ENCODE data around the gene VSIG8. TPM values are rescaled to one million over a fixed set of nuclear protein-coding genes. Genes with fewer than 3 reads are reported as not detected.

The VSIG8 gene
- total and polyA plus RNA-seq, 9 donors = 0.06 to 0.48 (median 0.22) TPM; not detected in 3

DNA sequence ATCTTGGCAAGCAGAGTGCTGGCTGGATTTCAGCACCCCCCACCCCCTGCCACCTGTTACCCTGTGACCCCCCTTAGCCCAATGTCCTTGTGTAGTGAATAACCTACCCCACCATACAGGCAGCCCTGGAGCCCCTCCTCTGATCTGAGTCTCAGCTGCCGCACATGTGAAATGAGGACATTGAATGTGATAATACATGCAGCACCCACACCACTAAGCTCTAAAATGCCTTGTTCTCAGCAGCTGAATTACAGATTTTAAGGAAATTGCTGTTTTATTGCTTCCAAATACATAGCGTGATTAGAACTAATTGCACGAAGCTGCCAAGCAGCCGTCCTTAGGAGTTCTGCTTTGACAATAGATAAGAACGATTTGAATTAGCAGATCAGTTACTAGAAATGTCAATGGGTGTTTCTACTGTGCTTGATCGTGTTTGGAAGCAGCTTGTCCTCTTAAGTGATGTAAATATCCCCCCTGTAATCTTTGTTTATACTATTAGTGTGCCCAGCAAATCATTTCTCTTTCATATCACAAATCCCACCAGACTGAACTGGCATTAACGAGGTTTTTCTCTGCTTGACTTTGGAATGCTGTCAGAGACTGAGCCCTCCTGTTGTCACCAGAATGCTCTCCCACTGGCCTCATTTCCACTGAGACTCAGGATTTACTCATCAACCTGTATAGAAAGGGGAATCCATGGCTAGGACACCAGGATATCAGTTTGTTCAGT is 30.9 kb downstream of the VSIG8 start:
- 9 to 25% (median 22%) methylated on average over 7 of the region's 7 CpGs for WGBS, 3 donors
- peaks cover 2% of the 10 kb centered on the region for H3K4me1 ChIP-seq (ENCODE audit: insufficient read depth)

DNA sequence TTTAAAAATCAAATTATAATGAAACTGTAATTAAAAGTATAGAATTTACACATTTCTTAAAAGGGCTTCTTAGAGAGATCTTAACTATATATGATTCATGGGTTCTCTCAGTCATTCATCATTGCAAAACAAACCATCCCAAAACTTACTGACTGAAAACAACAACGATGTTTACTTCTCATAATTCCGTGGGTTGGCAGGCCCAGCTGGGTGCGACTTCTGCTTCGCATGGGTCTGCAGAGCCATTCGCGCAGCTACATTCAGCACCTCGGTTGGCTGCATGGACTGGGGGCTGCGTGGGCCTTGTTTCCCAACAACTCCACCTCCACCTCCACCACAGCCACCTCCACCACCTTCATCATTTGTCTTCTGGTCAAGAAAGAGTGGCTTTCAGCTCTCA is 31.7 kb downstream of the VSIG8 start:
- TF ChIP-seq EP300 (IDR thresholded peaks at IDR 0.05) (no peak), POLR2A (IDR thresholded peaks at IDR 0.05) (no peak)
- TF ChIP-seq, protein P1, sequence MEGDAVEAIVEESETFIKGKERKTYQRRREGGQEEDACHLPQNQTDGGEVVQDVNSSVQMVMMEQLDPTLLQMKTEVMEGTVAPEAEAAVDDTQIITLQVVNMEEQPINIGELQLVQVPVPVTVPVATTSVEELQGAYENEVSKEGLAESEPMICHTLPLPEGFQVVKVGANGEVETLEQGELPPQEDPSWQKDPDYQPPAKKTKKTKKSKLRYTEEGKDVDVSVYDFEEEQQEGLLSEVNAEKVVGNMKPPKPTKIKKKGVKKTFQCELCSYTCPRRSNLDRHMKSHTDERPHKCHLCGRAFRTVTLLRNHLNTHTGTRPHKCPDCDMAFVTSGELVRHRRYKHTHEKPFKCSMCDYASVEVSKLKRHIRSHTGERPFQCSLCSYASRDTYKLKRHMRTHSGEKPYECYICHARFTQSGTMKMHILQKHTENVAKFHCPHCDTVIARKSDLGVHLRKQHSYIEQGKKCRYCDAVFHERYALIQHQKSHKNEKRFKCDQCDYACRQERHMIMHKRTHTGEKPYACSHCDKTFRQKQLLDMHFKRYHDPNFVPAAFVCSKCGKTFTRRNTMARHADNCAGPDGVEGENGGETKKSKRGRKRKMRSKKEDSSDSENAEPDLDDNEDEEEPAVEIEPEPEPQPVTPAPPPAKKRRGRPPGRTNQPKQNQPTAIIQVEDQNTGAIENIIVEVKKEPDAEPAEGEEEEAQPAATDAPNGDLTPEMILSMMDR (IDR thresholded peaks at IDR 0.05) = no peak
- intact Hi-C loops (cut with DNase I) = no loop called here
- Histone ChIP-seq H3K27ac (no peak overlapping the region), H3K9me3 (no peaks in the 10 kb centered on the region), H3K4me1 (ENCODE audit: insufficient read depth) (peaks cover 2% of the 10 kb centered on the region), H3K36me3 (no peaks in the 10 kb centered on the region), H3K27me3 (no peaks in the 10 kb centered on the region), H3K4me3 (no peak overlapping the region)
- 78 to 86% (median 82%) methylated on average over 8 of the region's 8 CpGs for WGBS, 3 donors
- DNase-seq = no peak

More for the DNA sequence above, 30.9 kb downstream of the VSIG8 start:
- DNase-seq = no peak
- no peak overlapping the region for H3K4me3 ChIP-seq
- H3K27ac ChIP-seq = no peak overlapping the region
- TF ChIP-seq, protein P1 (IDR thresholded peaks at IDR 0.05) = no peak
- TF ChIP-seq EP300 (IDR thresholded peaks at IDR 0.05) (no peak), POLR2A (IDR thresholded peaks at IDR 0.05) (no peak)
- H3K9me3 ChIP-seq = no peaks in the 10 kb centered on the region
- H3K36me3 ChIP-seq = no peaks in the 10 kb centered on the region
- H3K27me3 ChIP-seq = no peaks in the 10 kb centered on the region
- intact Hi-C loops (cut with DNase I) = no loop called here

DNA sequence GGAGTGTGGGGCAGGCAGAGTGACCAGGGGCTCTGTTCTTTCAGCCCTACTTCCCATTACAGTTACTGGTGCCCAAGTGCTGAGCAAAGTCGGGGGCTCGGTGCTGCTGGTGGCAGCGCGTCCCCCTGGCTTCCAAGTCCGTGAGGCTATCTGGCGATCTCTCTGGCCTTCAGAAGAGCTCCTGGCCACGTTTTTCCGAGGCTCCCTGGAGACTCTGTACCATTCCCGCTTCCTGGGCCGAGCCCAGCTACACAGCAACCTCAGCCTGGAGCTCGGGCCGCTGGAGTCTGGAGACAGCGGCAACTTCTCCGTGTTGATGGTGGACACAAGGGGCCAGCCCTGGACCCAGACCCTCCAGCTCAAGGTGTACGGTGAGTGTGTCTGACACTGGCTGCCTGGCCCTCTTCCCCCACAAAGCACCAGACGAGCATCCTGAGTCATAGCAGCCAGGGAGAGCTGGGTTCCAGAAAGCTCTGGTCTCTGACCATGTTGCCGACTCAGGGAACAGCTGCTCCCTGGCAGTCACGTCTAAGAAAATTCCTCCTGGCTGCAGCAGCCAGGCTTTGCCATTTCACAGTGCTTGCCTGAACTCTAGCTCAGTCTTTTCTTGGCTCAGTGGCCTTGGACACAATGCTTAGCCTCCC is 32.5 kb downstream of the VSIG8 start:
- Histone ChIP-seq H3K4me3 (no peak overlapping the region), H3K9me3 (no peaks in the 10 kb centered on the region), H3K36me3 (no peaks in the 10 kb centered on the region), H3K4me1 (ENCODE audit: insufficient read depth) (peaks cover 2% of the 10 kb centered on the region), H3K27me3 (no peaks in the 10 kb centered on the region), H3K27ac (no peak overlapping the region)
- intact Hi-C loops (cut with DNase I) = no loop called here
- 67 to 75% (median 71%) methylated on average over 18 of the region's 18 CpGs for WGBS, 3 donors
- TF ChIP-seq, protein P1 (IDR thresholded peaks at IDR 0.05) = no peak
- TF ChIP-seq POLR2A (IDR thresholded peaks at IDR 0.05) = no peak
- no peak for TF ChIP-seq EP300 (IDR thresholded peaks at IDR 0.05)
- peak in 3 of 5 donors; percentile 27 to 38 (median 29) for DNase-seq

DNA sequence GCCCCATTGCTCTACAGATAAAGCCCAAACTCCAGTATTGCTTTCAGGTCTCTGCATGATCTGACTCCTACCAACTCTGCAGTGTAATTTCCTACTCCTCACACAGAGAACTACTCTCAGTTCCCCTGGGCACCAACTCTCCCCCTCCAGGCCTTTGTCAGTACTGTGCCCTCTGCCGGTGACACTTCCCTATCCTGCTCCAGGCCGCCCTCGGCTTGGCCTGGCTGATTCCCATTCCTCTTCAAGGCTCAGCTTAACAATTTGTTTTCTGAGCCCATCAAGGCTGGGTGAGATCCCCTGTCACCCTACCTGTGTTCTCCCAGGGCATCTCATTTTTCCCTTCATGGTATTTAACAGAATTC is 33.2 kb downstream of the VSIG8 start:
- H3K27ac ChIP-seq = no peak overlapping the region
- no peaks in the 10 kb centered on the region for H3K27me3 ChIP-seq
- 61 to 73% (median 72%) methylated on average over 3 of the region's 3 CpGs for WGBS, 3 donors
- H3K36me3 ChIP-seq = no peaks in the 10 kb centered on the region
- no peaks in the 10 kb centered on the region for H3K9me3 ChIP-seq
- DNase-seq = no peak
- peaks cover 2% of the 10 kb centered on the region for H3K4me1 ChIP-seq (ENCODE audit: insufficient read depth)
- H3K4me3 ChIP-seq = no peak overlapping the region
- TF ChIP-seq, protein P1 (IDR thresholded peaks at IDR 0.05) = no peak
- no peak for TF ChIP-seq EP300 (IDR thresholded peaks at IDR 0.05)
- no peak for TF ChIP-seq POLR2A (IDR thresholded peaks at IDR 0.05)
- intact Hi-C loops (cut with DNase I) = no loop called here

Measured in ovary (tissue), 9 donors.